Measurements from ENCODE around the gene EPB42.
A peak's percentile ranks its signal among the peaks of the same experiment; 100 is the strongest.
"Not testable (repeated sequence)": the region's sequence is repeated elsewhere in the genome, so short reads cannot be mapped to it uniquely, and the experiment has no call there.

Gene EPB42

GRCh38 chr15:43169888-43170287 is 50.9 kb downstream of the EPB42 start:
- TF ChIP-seq CTCF (conservative IDR thresholded peaks at IDR 0.05; ENCODE audit: low read depth, low read length) = no peak
- peak; percentile 28 for DNase-seq (ENCODE audit: low read depth)
- no peak overlapping the region for H3K4me3 ChIP-seq (ENCODE audit: low read depth, low read length)

DNA sequence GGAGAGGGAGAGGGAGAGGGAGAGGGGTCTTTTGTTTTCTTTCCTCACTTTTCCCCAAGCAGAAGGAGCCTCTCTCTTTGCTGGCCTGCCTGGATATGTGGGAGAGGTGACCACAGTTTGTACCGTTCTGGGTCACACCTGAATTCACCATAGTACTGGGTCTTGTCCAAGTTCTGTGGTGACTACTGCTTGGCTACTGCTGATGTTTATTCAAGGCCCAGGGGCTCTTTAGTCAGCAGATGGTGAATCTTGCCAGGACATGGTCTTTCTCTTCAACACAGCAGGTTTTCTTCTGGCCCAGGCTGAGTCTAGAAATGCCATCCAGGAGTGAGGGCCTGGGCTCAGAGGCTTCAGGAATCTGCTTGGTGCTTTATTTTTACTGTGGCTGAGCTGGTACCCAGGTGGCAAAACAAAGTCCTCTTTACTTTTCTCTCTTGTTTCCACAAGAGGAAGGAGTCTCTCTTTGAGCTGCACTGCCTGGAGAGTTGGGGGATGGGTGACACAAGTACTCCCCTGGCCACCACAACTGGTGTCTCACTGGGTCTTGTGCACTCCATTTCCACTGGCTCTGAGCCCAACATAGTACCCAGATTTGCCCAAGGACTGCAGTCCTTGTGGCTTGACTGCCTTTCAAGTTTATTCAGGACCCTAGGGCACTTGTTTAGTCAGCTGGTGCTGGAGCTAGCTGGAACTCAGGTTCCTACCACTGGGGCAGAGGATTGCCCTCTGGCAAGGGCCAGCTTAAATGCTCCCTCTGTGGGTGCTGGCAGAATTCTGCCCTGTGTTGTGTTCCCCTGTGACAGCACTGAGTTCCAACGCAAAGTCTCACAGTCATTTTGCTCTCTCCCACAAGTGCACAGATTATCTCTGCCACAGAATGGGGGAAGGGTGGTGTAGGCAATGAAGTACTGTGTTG is 52.4 kb downstream of the EPB42 start:
- peak; percentile 66 for DNase-seq (ENCODE audit: low read depth)
- no peak for TF ChIP-seq CTCF (conservative IDR thresholded peaks at IDR 0.05; ENCODE audit: low read depth, low read length)
- H3K4me3 ChIP-seq (ENCODE audit: low read depth, low read length) = no peak overlapping the region

DNA sequence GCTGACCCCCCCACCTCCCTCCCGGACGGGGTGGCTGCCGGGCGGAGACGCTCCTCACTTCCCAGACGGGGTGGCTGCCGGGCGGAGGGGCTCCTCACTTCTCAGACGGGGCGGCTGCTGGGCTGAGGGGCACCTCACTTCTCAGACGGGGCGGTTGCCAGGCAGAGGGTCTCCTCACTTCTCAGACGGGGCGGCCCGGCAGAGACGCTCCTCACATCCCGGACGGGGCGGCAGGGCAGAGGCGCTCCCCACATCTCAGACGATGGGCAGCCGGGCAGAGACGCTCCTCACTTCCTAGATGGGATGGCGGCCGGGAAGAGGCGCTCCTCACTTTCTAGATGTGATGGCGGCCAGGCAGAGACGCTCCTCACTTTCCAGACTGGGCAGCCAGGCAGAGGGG is 53.6 kb downstream of the EPB42 start:
- H3K4me3 ChIP-seq (ENCODE audit: low read depth, low read length); DNase-seq (ENCODE audit: low read depth): not testable (repeated sequence)

- no peak overlapping the region for H3K4me3 ChIP-seq (ENCODE audit: low read depth, low read length)
- DNase-seq (ENCODE audit: low read depth) = peak; percentile 37
Measured at GRCh38 chr15:43165801-43166325, 55.0 kb downstream of the EPB42 start.

GRCh38 chr15:43153269-43153668 is 67.5 kb downstream of the EPB42 start:
- no peak overlapping the region for H3K4me3 ChIP-seq (ENCODE audit: low read depth, low read length)
- TF ChIP-seq CTCF (conservative IDR thresholded peaks at IDR 0.05; ENCODE audit: low read depth, low read length) = no peak
- DNase-seq (ENCODE audit: low read depth) = no peak

More at GRCh38 chr15:43165801-43166325, 55.0 kb downstream of the EPB42 start:
- no peak for TF ChIP-seq CTCF (conservative IDR thresholded peaks at IDR 0.05; ENCODE audit: low read depth, low read length)

- H3K4me3 ChIP-seq (ENCODE audit: low read depth, low read length) = no peak overlapping the region
- no peak for TF ChIP-seq CTCF (conservative IDR thresholded peaks at IDR 0.05; ENCODE audit: low read depth, low read length)
- no peak for DNase-seq (ENCODE audit: low read depth)
Measured at GRCh38 chr15:43151688-43152087, 69.1 kb downstream of the EPB42 start.

- TF ChIP-seq CTCF (conservative IDR thresholded peaks at IDR 0.05; ENCODE audit: low read depth, low read length) = no peak
- H3K4me3 ChIP-seq (ENCODE audit: low read depth, low read length) = no peak overlapping the region
- peak; percentile 90 for DNase-seq (ENCODE audit: low read depth)
Measured at GRCh38 chr15:43150191-43150929, 70.5 kb downstream of the EPB42 start.

All from choroid plexus epithelial cell (primary cell).